ENCODE results near the gene MINDY4B.

DNA sequence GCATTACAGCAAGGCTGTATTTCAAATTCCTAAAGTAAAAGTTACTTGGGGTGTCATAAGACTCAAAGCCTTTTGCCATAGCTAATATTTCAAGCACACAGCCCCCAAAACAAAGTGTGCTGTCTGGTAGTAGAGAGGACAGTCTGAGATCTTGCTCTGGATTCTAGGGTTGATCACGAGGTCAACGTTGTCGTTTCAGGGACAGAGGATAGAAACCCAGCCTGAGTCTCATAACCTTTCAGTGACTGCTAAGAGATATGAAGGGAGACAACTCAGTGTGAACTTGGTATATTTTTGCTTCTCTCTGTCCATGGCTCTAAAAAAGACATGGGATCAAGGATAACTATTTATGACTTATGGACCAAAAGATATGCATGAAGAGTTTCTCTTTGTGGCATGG lies 25.6 kb upstream of the MINDY4B start:
- TF ChIP-seq POLR2A (IDR thresholded peaks at IDR 0.05; ENCODE audit: low read depth, low read length), result no peak
- no peak for TF ChIP-seq POLR2AphosphoS5 (IDR thresholded peaks at IDR 0.05; ENCODE audit: low read depth, low read length)

Measured in GM12892 (cell line).